HG02610 (cell line): ENCODE results near the gene SNUPN.
"Not testable (repeated sequence)": the region's sequence is repeated elsewhere in the genome, so short reads cannot be mapped to it uniquely, and the experiment has no call there.

Experiments
- ATAC-seq: cut with Tn5 transposase; IDR thresholded peaks from one replicate; pipeline ENCODE4 v1.9.1; 2021; ENCODE audit warnings: mild to moderate bottlenecking, moderate library complexity; ENCODE audit not compliant: unreplicated experiment

The SNUPN gene

DNA sequence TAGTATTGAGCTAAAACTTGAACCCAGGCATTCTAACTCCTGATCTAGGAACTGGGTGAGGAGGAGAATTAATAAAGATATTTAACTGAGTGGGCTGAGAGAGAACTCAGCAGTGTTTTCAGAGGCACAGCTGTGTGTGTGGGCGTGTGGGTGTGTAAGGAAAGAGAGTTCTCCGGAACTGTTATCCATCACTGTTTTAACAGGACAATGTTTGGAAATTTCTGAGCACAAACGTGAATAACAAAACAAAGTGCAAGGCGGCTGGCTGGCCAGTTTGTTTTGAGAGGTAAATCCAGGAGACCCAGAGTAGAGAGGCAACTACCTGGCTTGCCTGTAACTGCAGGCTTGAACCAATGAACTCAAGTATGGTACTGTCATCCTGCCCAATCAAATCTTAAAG is 41.4 kb downstream of the SNUPN start:
- ATAC-seq, result no peak

DNA sequence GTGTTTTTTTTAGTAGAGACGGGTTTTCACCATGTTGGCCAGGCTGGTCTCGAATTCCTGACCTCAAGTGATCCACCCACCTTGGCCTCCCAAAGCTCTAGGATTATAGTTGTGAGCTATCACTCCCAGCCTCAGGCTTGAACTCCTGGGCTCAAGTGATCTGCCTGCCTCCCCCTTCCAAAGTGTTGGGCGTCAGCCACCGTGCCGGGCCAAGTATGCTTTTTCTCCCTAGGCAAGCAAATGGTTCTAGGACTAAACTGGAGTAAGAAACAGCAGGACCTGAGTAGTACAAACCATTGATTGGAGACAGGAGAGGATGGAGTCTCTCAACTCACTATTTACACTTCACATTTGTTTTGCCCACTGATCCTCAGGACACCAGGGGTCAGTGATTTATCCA is 41.8 kb downstream of the SNUPN start:
- ATAC-seq, result no peak

DNA sequence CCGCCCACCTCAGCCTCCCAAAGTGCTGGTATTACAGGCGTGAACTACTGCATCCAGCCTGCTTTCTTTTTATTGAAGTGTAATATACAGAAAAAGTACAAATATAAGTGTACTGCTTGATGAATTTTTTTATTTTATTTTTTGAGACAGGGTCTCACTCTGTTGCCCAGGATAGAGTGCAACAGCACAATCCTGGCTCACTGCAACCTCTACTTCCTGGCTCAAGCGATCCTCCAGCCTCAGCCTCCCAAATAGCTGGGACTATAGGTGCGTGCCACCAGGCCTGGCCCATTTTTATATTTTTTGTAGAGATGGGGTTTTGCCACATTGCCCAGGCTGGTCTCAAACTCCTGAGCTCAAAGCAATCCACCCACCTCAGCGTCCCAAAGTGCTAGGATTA is 42.6 kb downstream of the SNUPN start:
- not testable (repeated sequence) for ATAC-seq

DNA sequence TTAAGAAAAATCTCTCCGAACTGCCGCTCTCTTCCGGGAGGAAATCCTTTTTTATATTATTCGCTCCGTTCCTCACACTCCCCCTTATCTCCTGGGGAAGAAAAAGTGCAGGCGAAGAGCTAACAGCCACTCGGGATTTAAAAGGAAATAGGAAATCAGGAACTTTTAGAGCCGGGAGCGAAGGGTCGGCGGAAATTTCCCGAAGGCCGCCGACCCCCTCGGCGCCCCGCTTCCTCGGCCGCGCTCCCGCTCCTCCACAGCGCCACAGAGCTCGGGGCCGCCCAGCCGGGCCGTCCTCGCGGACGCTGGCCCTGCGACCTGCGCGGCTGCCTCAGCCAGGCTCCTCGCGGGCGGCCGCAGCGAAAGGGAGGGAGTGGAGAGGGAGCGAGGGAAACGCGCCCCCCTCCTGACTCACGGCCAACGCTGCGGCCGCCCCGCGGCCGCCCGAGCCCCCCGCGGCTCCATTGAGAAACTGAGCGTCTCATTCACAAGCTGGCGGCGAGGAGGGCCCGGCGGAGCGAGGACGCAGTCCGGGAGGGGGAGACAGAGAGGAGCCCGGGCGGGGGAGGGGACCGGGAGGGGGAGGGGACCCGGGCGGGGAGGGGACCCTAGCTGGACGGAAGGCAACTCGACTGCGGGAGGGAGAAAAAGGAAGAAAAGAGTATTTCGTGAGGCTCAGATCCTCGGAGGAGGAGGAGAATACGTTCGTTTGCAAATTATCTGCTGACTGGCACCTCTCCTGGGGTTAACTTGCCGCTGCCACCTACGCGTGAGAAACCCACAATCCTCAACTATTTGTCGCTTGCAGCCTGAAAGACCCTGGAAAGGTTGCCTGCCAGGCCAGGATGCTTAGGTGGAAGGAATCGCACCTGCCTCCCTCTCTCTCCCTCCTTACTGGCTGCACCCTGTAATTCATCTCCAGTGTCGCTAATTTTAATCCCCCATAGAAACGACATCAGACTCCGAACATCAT is 46.3 kb downstream of the SNUPN start, which contains the start of gene PTPN9:
PTPN9 (minus strand) TSS at position 368 of the 973 bp plus-strand sequence. CDS start 539 bp downstream, outside the sequence.
- peak; percentile 54 for ATAC-seq

DNA sequence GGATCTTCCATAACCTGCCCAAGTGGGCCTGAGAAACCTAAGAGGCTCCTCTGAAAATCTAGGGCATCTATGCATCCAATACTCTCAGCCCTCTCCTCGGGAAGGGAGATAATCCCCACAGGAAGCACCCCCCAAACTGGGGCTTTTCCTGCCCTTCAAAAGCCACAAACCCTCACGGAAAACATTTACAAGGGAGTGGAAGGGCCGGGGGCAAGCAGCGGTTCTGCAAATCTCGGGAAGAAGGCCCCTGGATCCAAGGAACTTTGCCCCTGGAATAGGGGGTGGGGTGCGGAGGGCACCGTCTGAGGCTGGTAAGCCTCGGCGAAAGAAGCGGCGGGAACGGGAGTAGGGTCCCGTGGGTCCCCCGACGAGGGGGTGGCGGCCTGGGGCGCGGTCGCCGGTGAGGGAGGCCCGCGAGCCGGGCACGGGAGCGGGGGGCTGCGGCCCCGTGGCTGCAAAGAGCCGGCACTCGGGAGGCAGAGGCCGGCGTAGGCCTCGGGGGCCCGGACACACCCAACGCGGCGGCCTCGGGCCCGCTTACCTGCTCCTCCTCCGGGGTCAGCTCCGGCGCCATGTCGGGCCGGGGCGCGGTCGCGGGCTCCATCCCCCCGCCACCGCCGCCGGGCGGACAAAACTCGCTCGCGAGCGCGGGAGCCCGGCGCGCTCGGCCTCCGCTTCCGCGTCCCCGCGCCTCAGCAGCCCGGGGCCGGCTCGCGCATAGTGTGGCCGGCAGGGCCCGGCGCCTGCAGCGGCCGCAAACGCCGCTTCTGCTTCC is 47.2 kb downstream of the SNUPN start:
- peak; percentile 36 for ATAC-seq

DNA sequence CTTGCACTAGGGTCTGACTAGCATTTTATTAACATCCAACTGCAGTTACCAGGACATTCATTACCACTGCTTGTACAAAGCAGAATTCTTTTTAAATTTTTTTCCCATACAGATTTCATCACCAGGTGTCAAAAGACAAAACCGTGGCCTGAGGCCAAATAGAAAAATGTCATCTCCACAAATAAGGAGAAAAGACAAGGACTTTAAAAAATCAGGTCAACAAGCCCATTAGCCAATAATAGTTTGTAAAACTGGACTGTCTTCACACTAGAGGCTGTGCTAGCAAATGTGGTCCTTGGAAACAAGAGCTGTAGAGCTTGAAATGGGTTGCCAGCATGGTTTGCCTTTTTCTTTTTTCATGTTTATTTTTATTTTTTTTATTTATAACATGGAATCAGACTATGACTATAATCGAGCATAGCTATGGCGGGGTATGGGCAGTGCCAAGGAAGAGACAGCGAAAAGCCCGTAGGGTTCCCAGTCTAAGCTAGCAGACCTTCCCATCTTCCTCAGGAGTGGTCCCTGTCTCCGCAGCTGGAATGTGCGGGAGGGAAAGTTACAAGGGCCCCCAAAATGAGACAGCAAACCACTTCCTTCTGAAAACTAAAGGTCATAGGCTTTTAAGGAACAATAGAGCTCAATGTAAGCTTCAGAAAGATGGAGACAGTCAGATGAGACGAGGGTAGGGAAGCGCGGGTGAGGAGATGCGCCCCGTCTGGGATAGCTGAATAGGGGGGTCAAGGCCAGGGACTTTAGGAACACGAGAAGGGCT is 47.9 kb downstream of the SNUPN start:
- ATAC-seq, result no peak

DNA sequence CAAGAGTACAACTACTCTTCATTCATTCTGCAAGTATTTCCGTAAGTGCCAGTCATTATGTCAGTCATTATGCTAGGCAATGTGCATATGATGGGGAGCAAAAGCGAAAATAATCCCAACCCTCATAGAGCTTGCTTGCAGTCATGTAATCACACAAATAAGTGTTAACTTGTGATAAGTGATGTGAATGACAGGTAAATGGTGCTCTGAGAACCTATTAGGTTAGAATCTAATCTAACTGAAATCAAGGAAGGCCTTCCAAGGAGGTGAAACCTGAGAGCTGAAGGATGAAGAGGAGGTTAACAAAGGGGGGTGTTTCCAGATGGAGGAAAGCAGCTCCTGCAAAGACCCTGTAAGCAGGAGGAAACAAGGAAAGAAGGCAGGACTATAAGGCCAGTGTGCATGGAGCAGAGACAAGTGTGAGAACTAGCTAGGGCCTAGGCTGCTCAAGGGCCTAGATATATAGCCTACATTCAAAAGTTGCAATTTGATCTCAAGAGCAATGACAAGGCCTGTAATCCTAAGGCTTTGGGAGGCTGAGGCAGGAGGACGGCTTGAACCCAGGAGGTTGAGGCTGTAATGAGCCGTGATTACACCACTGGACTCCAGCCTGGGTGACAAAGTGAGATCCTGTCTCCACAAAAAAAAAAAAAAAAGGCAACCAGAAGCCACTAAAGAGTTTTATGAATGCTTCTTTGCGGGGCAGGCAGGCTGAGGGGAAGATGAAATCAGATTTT is 51.7 kb downstream of the SNUPN start:
- no peak for ATAC-seq

DNA sequence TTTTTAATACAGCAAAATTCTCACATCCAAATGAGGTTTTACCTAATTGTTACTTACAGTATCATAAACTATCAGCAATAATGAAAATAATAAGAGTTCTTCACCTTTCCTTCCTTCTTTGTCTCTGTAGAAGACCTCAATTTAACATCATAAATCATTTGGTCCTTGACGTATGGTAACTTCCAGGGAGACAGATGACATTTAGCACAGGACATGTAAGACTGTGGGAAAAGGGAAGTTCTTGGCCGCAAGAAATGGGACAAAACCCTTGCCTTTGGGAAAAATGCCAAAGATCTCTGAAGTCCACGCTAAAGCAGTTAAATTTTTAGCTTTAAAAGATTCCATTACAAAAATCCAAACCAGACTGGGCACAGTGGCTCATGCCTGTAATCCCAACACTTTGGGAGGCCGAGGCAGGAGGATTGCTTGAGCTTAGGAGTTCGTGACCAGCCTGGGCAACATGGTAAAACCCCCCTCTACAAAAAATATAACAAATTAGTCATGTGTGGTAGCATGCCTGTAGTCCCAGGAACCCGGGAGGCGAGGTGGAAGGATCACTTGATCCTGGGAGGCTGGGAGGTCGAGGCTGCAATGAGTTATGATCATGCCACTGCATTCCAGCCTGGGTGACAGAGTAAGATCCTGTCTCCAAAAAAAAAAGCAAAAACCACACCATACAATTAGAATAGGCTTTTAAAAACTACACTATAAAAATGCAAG is 55.2 kb downstream of the SNUPN start:
- ATAC-seq, result no peak

DNA sequence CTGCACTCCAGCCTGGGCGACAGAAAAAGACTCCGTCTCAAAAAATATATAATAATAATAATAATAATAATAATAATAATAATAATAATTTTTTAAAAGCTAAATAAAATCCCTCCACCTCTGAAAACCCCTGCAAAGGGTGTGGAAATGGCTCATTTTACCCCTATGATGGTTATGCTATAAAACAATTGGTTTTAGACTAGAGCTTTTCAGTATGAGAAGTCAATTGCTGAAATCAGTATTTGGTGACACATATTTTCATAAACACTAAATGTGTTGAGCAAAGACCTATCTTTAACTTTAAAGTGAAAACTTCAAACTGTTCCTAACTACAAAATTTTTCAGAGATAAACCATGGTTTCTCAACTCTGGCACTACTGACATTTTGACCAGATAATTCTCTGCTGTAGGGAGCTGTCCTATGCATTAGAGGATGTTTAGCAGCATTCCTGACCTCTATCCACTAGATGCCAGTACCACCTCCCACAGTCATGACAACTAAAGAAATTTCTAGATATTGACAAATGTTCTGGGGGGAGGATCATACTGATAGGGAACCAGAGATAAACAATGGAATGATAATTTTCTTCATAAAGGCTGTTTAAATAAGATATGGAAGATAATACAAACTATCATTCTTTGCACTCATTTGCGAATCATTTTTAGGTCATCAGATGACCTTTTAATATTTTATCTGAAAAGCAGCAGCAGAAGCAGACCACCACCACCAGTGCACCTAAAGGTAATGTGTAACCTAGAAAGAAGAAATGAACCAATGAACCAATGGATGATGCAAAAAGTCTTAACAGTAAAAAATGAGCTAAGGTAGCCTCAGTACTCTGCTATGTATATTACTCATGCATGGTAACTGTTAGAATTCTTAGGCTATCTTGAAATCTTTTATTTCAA is 60.2 kb downstream of the SNUPN start:
- ATAC-seq, result no peak

DNA sequence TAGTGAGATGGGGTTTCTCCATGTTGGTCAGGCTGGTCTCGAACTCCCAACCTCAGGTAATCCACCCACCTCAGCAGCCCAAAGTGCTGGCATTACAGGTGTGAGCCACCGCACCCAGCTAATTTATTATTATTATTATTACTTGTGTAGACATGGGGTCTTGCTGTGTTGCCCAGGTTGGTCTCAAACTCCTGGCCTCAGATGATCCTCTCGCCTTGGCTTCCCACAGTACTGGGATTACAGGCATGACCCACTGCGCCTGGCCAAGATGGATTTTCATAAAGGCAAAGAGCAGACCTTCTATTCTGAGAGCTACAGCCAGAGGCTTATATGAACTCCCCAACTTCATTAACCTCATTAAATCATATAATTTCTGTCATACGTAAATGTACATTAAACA is 63.6 kb downstream of the SNUPN start:
- ATAC-seq, result no peak

DNA sequence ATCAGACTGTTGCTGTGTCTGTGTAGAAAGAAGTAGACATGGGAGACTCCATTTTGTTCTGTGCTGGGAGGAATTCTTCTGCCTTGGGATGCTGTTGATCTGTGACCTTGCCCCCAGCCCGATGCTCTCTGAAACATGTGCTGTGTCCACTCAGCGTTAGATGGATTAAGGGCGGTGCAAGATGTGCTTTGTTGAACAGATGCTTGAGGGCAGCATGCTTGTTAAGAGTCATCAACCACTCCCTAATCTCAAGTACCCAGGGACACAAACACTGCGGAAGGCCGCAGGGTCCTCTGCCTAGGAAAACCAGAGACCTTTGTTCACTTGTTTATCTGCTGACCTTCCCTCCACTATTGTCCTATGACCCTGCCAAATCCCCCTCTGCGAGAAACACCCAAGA is 66.2 kb downstream of the SNUPN start:
- ATAC-seq, result not testable (repeated sequence)

DNA sequence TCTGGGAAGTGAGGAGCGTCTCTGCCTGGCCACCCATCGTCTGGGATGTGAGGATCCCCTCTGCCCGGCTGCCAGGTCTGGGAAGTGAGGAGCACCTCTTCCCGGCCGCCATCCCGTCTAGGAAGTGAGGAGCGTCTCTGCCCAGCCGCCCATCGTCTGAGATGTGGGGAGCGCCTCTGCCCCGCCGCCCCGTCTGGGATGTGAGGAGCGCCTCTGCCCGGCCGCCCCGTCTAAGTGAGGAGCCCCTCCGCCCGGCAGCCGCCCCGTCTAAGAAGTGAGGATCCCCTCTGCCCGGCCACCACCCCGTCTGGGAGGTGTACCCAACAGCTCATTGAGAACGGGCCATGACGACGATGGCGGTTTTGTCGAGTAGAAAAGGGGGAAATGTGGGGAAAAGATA is 66.6 kb downstream of the SNUPN start:
- not testable (repeated sequence) for ATAC-seq

DNA sequence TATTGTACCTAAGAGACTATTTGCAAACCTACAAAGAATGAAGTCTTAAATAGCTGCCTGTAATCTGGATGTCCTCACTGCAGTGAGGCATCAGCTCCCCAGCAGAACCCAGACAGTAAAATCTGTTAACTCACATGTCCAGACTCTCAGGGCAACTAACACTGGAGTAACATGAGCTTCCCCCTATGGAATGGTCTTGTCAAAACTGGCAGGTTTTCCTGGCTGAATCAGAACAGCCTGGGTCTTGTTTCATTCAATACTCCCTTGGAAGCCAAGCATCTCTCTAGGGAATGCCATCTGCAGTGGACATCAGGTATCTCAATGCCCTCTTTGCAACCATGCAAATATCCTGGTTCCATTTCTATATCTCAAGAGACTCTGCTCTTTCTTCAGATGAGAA is 70.8 kb downstream of the SNUPN start:
- no peak for ATAC-seq

DNA sequence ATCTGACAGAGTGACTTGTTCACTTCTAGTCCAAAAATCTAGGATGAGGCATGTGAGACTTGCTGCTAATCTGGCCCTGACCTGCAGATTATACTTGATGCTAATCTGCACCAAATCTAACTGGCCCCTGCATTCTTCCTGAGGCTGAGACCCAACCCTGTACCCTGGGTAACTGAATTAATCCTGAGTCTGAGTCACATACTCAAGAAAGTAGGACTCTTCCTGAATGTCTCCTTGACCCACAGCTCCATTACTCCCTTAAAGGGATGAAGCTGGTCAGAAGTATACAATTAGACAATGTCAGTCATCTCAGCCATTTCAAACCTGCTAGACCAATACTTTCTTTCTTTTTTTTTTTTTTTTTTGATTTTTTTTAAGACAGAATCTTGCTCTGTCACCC is 71.9 kb downstream of the SNUPN start:
- ATAC-seq, result no peak

DNA sequence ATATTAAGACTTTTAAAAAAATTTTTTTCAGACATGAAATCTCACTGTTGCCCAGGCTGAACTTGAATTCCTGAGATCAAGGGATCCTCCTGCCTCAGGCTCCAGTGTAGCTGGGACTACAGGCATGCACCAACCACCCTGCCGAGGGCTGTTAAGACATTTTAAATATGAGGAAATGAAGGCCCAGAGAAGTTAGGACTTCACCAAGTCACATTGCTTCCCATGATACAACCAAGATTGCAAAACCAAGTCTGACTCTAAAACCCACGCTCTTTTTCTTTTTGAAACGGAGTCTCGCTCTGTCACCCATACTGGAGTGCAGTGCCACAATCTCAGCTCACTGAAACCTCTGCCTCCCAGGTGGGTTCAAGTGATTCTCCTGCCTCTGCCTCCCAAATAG is 74.4 kb downstream of the SNUPN start:
- ATAC-seq, result no peak
